B cell (primary cell): ENCODE measurements around the gene ISM1. TPM values are rescaled to one million over a fixed set of nuclear protein-coding genes. Genes with fewer than 3 reads are reported as not detected.

Experiments used
- ATAC-seq: fragments of 200-7000 bp; cut with Tn5 transposase; one replicate; pipeline ENCODE4 v1.10.0; 2021; ENCODE audit warnings: low read depth, mild to moderate bottlenecking, moderate number of reproducible peaks, moderate library complexity
- CTCF ChIA-PET: fragments of 350-600 bp; sonication (Branson Sonifier 250); formaldehyde crosslinking; loops from one replicate; lab custom pipeline; 2021; ENCODE audit warnings: antibody characterized with exemption, inconsistent platforms; lab: Charles Lee
- POLR2A ChIA-PET: fragments of 350-600 bp; sonication (Branson Sonifier 250); formaldehyde crosslinking; loops from one replicate; lab custom pipeline; 2021; ENCODE audit warnings: antibody characterized with exemption; lab: Charles Lee
- DNase-seq: peaks from one replicate; pipeline ENCODE4 v3.0.0; 2013
- H2AFZ ChIP-seq: 2 replicates; pipeline ENCODE4 v1.6.1; 2012; ENCODE audit warnings: mild to moderate bottlenecking, low read depth, low read length; ENCODE audit not compliant: insufficient read depth, poor library complexity, severe bottlenecking
- H3K27ac ChIP-seq, 2 donors: 1 replicate in 1 of 2; 2 replicates in 1 of 2; pipeline ENCODE4 v1.5.1; 2012 to 2013; ENCODE audit warnings: low read length in 2 of 2, mild to moderate bottlenecking in 2 of 2, moderate library complexity in 1 of 2
- H3K27me3 ChIP-seq, 4 experiments: fragments of 200-600 bp in 1 of 4; sonication (generic) in 1 of 4; replicated peaks in 1 of 4; 1 replicate in 2 of 4; 2 replicates in 2 of 4; pipeline versions ENCODE4 v1.6.1 to v1.7.0; 2013 to 2016; ENCODE audit warnings: low read length in 3 of 4, mild to moderate bottlenecking in 2 of 4, mixed read lengths in 1 of 4, moderate library complexity in 1 of 4; ENCODE audit not compliant: insufficient read depth in 4 of 4, control insufficient read depth in 3 of 4; ENCODE audit errors: control extremely low read depth in 1 of 4
- H3K36me3 ChIP-seq, 2 experiments: replicated peaks in 1 of 2; 1 replicate in 1 of 2; 2 replicates in 1 of 2; pipeline versions ENCODE4 v1.6.1 to v1.7.1; 2013; ENCODE audit warnings: low read length in 1 of 2; ENCODE audit not compliant: insufficient read depth in 2 of 2, control insufficient read depth in 1 of 2; ENCODE audit errors: control extremely low read depth in 1 of 2, extremely low read depth in 1 of 2
- H3K4me1 ChIP-seq, 2 donors: fragments of 200-600 bp in 1 of 2; sonication (generic) in 1 of 2; 1 replicate in 1 of 2; 2 replicates in 1 of 2; pipeline versions ENCODE4 v1.5.1 to v1.6.1; 2013 to 2017; ENCODE audit warnings: low read length in 2 of 2; ENCODE audit not compliant: control insufficient read depth in 2 of 2, insufficient read depth in 2 of 2
- H3K4me2 ChIP-seq: replicated peaks from 2 replicates; pipeline ENCODE3; 2012; ENCODE audit warnings: mild to moderate bottlenecking, low read depth, low read length; ENCODE audit not compliant: poor library complexity, severe bottlenecking
- H3K4me3 ChIP-seq, 5 experiments: fragments of 200-600 bp in 1 of 5; sonication (generic) in 1 of 5; 1 replicate in 3 of 5; 2 replicates in 2 of 5; pipeline versions ENCODE4 v1.5.1 to v1.7.0; 2011 to 2016; ENCODE audit warnings: low read length in 4 of 5, mild to moderate bottlenecking in 4 of 5, low read depth in 2 of 5, control low read depth in 1 of 5, moderate library complexity in 1 of 5; ENCODE audit not compliant: insufficient read depth in 1 of 5; ENCODE audit errors: control extremely low read depth in 1 of 5, extremely low read depth in 1 of 5
- H3K79me2 ChIP-seq: fragments of 200-600 bp; sonication (generic); one replicate; pipeline ENCODE4 v1.6.0; 2016; ENCODE audit warnings: low read length; ENCODE audit not compliant: control insufficient read depth, insufficient read depth
- H3K9ac ChIP-seq: fragments of 200-600 bp; sonication (generic); 2 replicates; pipeline ENCODE4 v1.6.1; 2017; ENCODE audit warnings: mild to moderate bottlenecking, low read length, moderate library complexity
- H3K9me3 ChIP-seq, 3 donors: one replicate each; pipeline versions ENCODE4 v1.6.1 to v1.7.1; 2013; ENCODE audit warnings: low read length in 2 of 3; ENCODE audit not compliant: control insufficient read depth in 2 of 3, insufficient read depth in 1 of 3; ENCODE audit errors: control extremely low read depth in 1 of 3
- H4K20me1 ChIP-seq: 2 replicates; pipeline ENCODE4 v1.6.0; 2012; ENCODE audit warnings: mild to moderate bottlenecking, low read length; ENCODE audit not compliant: insufficient read depth, control insufficient read depth, poor library complexity, severe bottlenecking
- H3K27ac Mint-ChIP-seq: one replicate; pipeline ENCODE4 v1.8.0; 2021; ENCODE audit warnings: mixed read lengths
- H3K27me3 Mint-ChIP-seq: one replicate; pipeline ENCODE4 v1.8.0; 2021; ENCODE audit warnings: mixed read lengths
- H3K4me1 Mint-ChIP-seq: one replicate; pipeline ENCODE4 v1.8.0; 2021; ENCODE audit warnings: mixed read lengths
- H3K4me3 Mint-ChIP-seq: one replicate; pipeline ENCODE4 v1.8.0; 2021; ENCODE audit warnings: mixed read lengths
- H3K9me3 Mint-ChIP-seq: one replicate; pipeline ENCODE4 v1.8.0; 2022; ENCODE audit warnings: mixed read lengths; ENCODE audit not compliant: insufficient read depth
- CTCF ChIP-seq: fragments of 200-600 bp; IDR thresholded peaks from one replicate; pipeline ENCODE4 v1.8.0; 2022; ENCODE audit warnings: antibody characterized with exemption, mild to moderate bottlenecking
- EZH2 ChIP-seq: IDR thresholded peaks from 2 replicates; pipeline ENCODE4 v1.6.1; 2012; ENCODE audit warnings: borderline replicate concordance, low read depth, mild to moderate bottlenecking, moderate library complexity, low read length; ENCODE audit not compliant: insufficient read depth, poor library complexity, severe bottlenecking
- WGBS: methylation state at CpG from one replicate; pipeline ENCODE4 v1.1.5; 2013; ENCODE audit warnings: missing lambda C conversion rate; ENCODE audit not compliant: insufficient coverage; 5-methylcytosine and 5-hydroxymethylcytosine counted together
- intact Hi-C: fragments of 100-400 bp; cut with micrococcal nuclease; formaldehyde crosslinking; loops from one replicate; pipeline ENCODE4 v1.10.0; 2022
- polyA plus RNA-seq: library from polyadenylated mRNA; depleted of rRNA; stranded (reverse); fragments of >200 nt; gene quantifications from 2 replicates; pipeline ENCODE4 v1.2.3, GENCODE V29; 2012
- total RNA-seq, 2 donors: library from RNA; stranded (reverse); fragments of 120-200 nt in 1 of 2; gene quantifications; 1 replicate in 1 of 2; 2 replicates in 1 of 2; pipeline versions ENCODE4 v1.2.3 to v1.2.4, GENCODE V29; 2013 to 2022

Gene ISM1
- total and polyA plus RNA-seq, 2 donors (not counting 1 experiment from before 2014, with no cell fraction given): not detected

- ChIA-PET POLR2A (no interaction called here), CTCF (no interaction called here)
- peaks cover 10% of the 10 kb centered on the region in 2 donors for H3K4me1 ChIP-seq
- H3K4me2 ChIP-seq: peak overlapping the region; percentile 63
- H3K27me3 Mint-ChIP-seq: peaks cover 67% of the 10 kb centered on the region
- WGBS: 5% methylated on average over 63 of the region's 63 CpGs
- peak overlapping the region; percentile 42 for H2AFZ ChIP-seq
- intact Hi-C loops: no loop called here
- peaks cover 0 to 6% (median 0%) of the 10 kb centered on the region in 3 donors for H3K9me3 ChIP-seq
- H3K36me3 ChIP-seq: no peaks in the 10 kb centered on the region
- TF ChIP-seq EZH2 (no peak), CTCF (no peak)
- H3K9me3 Mint-ChIP-seq: no peaks in the 10 kb centered on the region
- DNase-seq (peak; percentile 3), ATAC-seq (no peak)
- H3K9ac ChIP-seq: no peak overlapping the region
- H4K20me1 ChIP-seq: no peaks in the 10 kb centered on the region
- peaks cover 19% of the 10 kb centered on the region for H3K4me1 Mint-ChIP-seq
- H3K27ac Mint-ChIP-seq: no peak overlapping the region
- no peak overlapping the region for H3K4me3 ChIP-seq
- peaks cover 0 to 39% (median 25%) of the 10 kb centered on the region in 4 experiments for H3K27me3 ChIP-seq
- H3K27ac ChIP-seq: no peak overlapping the region
- H3K4me3 Mint-ChIP-seq: peak overlapping the region; percentile 52
- H3K79me2 ChIP-seq: no peaks in the 10 kb centered on the region
These were observed 725 bp upstream of the ISM1 start for GRCh38 chr20:13220194-13220903.

GRCh38 chr20:13221313-13221672, 219 bp downstream of the ISM1 start:
- CTCF ChIA-PET: no interaction called here
- Mint-ChIP-seq H3K9me3 (no peaks in the 10 kb centered on the region), H3K27ac (no peak overlapping the region), H3K4me1 (peaks cover 19% of the 10 kb centered on the region), H3K27me3 (peaks cover 60% of the 10 kb centered on the region), H3K4me3 (no peak overlapping the region)
- DNase-seq (no peak), ATAC-seq (no peak)
- Histone ChIP-seq H3K4me1 (peaks cover 10% of the 10 kb centered on the region in 2 donors), H3K4me3 (no peak overlapping the region), H3K79me2 (no peaks in the 10 kb centered on the region), H3K9me3 (peaks cover 0 to 6% (median 0%) of the 10 kb centered on the region in 3 donors), H3K4me2 (peak overlapping the region; percentile 63), H3K27me3 (peaks cover 0 to 37% (median 21%) of the 10 kb centered on the region in 4 experiments), H3K27ac (no peak overlapping the region), H2AFZ (no peak overlapping the region), H3K9ac (no peak overlapping the region), H4K20me1 (no peaks in the 10 kb centered on the region), H3K36me3 (no peaks in the 10 kb centered on the region)
- TF ChIP-seq CTCF (no peak), EZH2 (no peak)
- intact Hi-C loops: no loop called here
- POLR2A ChIA-PET: no interaction called here
- under 1% methylated on average over 56 of the region's 56 CpGs for WGBS
